ENCODE data around the gene STRA8.

GRCh38 chr7:135240441-135240840, 6.8 kb downstream of the STRA8 start:
- no peak for TF ChIP-seq CTCF (IDR thresholded peaks at IDR 0.05)
- no peak for TF ChIP-seq POLR2A (IDR thresholded peaks at IDR 0.05)
